Transverse colon (tissue), 3 donors: ENCODE data around the gene PBXIP1.

ENCODE experiments used
- CTCF ChIP-seq, 5 experiments: fragments of 200-600 bp in 3 of 5; fragments of 450-650 bp in 2 of 5; sonication (generic) in 3 of 5; IDR thresholded peaks; 1 replicate in 2 of 5; 2 replicates in 3 of 5; pipeline ENCODE4 v1.5.1; 2016 to 2017; ENCODE audit warnings: antibody characterized with exemption in 5 of 5, inconsistent platforms in 3 of 5, mild to moderate bottlenecking in 2 of 5, moderate library complexity in 1 of 5
- POLR2A ChIP-seq: fragments of 450-650 bp; IDR thresholded peaks from one replicate; pipeline ENCODE4 v1.6.1; 2016; ENCODE audit warnings: antibody characterized with exemption, mild to moderate bottlenecking, moderate library complexity

- TF ChIP-seq POLR2A (no peak), CTCF (IDR thresholded peaks at IDR 0.05) (no peak)
These were observed 9.7 kb downstream of the PBXIP1 start for GRCh38 chr1:154945962-154946850.
